Colonic mucosa (tissue), 4 donors: Measurements from ENCODE around the gene CFAP58. TPM values are rescaled to one million over a fixed set of nuclear protein-coding genes. Genes with fewer than 3 reads are reported as not detected.
A peak's percentile ranks its signal among the peaks of the same experiment; 100 is the strongest.

ENCODE experiments used
- DNase-seq: peaks from one replicate; pipeline ENCODE4 v3.0.0-alpha.2; 2020
- H3K27ac ChIP-seq: fragments of 200-600 bp; one replicate; pipeline ENCODE4 v1.8.0; 2021
- H3K27me3 ChIP-seq: fragments of 200-600 bp; one replicate; pipeline ENCODE4 v1.8.0; 2021
- H3K36me3 ChIP-seq: fragments of 200-600 bp; one replicate; pipeline ENCODE4 v1.8.0; 2021
- H3K4me1 ChIP-seq: fragments of 200-600 bp; one replicate; pipeline ENCODE4 v1.8.0; 2021; ENCODE audit warnings: mild to moderate bottlenecking
- H3K4me3 ChIP-seq: fragments of 200-600 bp; one replicate; pipeline ENCODE4 v1.8.0; 2021
- H3K9ac ChIP-seq, 2 donors: one replicate each; pipeline ENCODE4 v1.7.0; 2013; ENCODE audit warnings: control low read depth in 2 of 2, low read depth in 2 of 2, low read length in 2 of 2
- H3K9me3 ChIP-seq: fragments of 200-600 bp; one replicate; pipeline ENCODE4 v1.8.0; 2021
- CTCF ChIP-seq: fragments of 200-600 bp; IDR thresholded peaks from one replicate; pipeline ENCODE4 v1.8.0; 2022; ENCODE audit warnings: antibody characterized with exemption, mild to moderate bottlenecking
- intact Hi-C: fragments of 100-400 bp; cut with DNase I; formaldehyde crosslinking; loops from one replicate; pipeline ENCODE4 v1.14.1; 2022
- total RNA-seq, 2 donors: library from RNA; stranded (reverse); fragmentation: NEBNext Ultra II Directional in 1 of 2; extraction: Animal tissue kit (Norgen Biotek cat#: 25700) in 1 of 2; gene quantifications; one replicate each; pipeline ENCODE4 v1.2.1, GENCODE V29; 2021
- donor health status: healthy.
- donor health status: DM: no; HTN: no; CAD: no.
- donor health status: DM: no; HTN: no; CAD: no.

The CFAP58 gene
- total RNA-seq, 2 donors from 2014 or later = 0.11 TPM; not detected in 1

- Histone ChIP-seq H3K27me3 (no peaks in the 10 kb centered on the region), H3K9ac (no peak overlapping the region), H3K9me3 (no peaks in the 10 kb centered on the region), H3K4me1 (peaks cover 4% of the 10 kb centered on the region), H3K27ac (no peak overlapping the region), H3K36me3 (no peaks in the 10 kb centered on the region), H3K4me3 (no peak overlapping the region)
- intact Hi-C loops = no loop called here
- TF ChIP-seq CTCF = no peak
- no peak for DNase-seq
These were observed 32.4 kb upstream of the CFAP58 start for GRCh38 chr10:104321226-104321625.

GRCh38 chr10:104321725-104322415, 31.8 kb upstream of the CFAP58 start:
- peak overlapping the region in 1 of 2 donors; percentile 9 for H3K9ac ChIP-seq

GRCh38 chr10:104322416-104322782, 31.2 kb upstream of the CFAP58 start:
- no peak overlapping the region for H3K27ac ChIP-seq
- H3K9ac ChIP-seq = peak overlapping the region in 1 of 2 donors; percentile 9
- TF ChIP-seq CTCF = no peak
- no peak for DNase-seq
- intact Hi-C loops = no loop called here
- H3K36me3 ChIP-seq = no peaks in the 10 kb centered on the region
- H3K27me3 ChIP-seq = no peaks in the 10 kb centered on the region
- H3K4me3 ChIP-seq = no peak overlapping the region
- H3K9me3 ChIP-seq = no peaks in the 10 kb centered on the region
- peaks cover 7% of the 10 kb centered on the region for H3K4me1 ChIP-seq

More at GRCh38 chr10:104321725-104322415, 31.8 kb upstream of the CFAP58 start:
- H3K4me1 ChIP-seq = peaks cover 4% of the 10 kb centered on the region
- H3K27me3 ChIP-seq = no peaks in the 10 kb centered on the region
- intact Hi-C loops = no loop called here
- no peak for DNase-seq
- no peak for TF ChIP-seq CTCF
- no peak overlapping the region for H3K4me3 ChIP-seq
- H3K27ac ChIP-seq = no peak overlapping the region
- H3K36me3 ChIP-seq = no peaks in the 10 kb centered on the region
- no peaks in the 10 kb centered on the region for H3K9me3 ChIP-seq

- no peak for DNase-seq
- no peak overlapping the region for H3K27ac ChIP-seq
- no peaks in the 10 kb centered on the region for H3K36me3 ChIP-seq
- no peak overlapping the region for H3K9ac ChIP-seq
- peaks cover 12% of the 10 kb centered on the region for H3K4me1 ChIP-seq
- H3K9me3 ChIP-seq = no peaks in the 10 kb centered on the region
- no peak for TF ChIP-seq CTCF
- no peaks in the 10 kb centered on the region for H3K27me3 ChIP-seq
- intact Hi-C loops = no loop called here
- H3K4me3 ChIP-seq = no peak overlapping the region
These were observed 30.5 kb upstream of the CFAP58 start for GRCh38 chr10:104323085-104323484.

- no peak for TF ChIP-seq CTCF
- intact Hi-C loops = no loop called here
- H3K4me3 ChIP-seq = no peak overlapping the region
- H3K9ac ChIP-seq = no peak overlapping the region
- DNase-seq = no peak
- no peaks in the 10 kb centered on the region for H3K9me3 ChIP-seq
- H3K27ac ChIP-seq = no peak overlapping the region
- H3K27me3 ChIP-seq = no peaks in the 10 kb centered on the region
- H3K36me3 ChIP-seq = no peaks in the 10 kb centered on the region
- peaks cover 12% of the 10 kb centered on the region for H3K4me1 ChIP-seq
These were observed 29.9 kb upstream of the CFAP58 start for GRCh38 chr10:104323760-104324201.
